Spleen (tissue), 7 donors: Measurements from ENCODE around the gene SEC24D.

Experiments used
- POLR2A ChIP-seq, 3 donors: fragments of 450-650 bp; IDR thresholded peaks; one replicate each; pipeline ENCODE4 v1.5.1; 2017; ENCODE audit warnings: antibody characterized with exemption in 3 of 3, mild to moderate bottlenecking in 1 of 3
- POLR2AphosphoS5 ChIP-seq, 3 donors: sonication (generic); formaldehyde crosslinking; IDR thresholded peaks; one replicate each; pipeline ENCODE4 v1.5.1; 2017; ENCODE audit warnings: antibody characterized with exemption in 3 of 3
- TF ChIP-seq, protein P1 (sequence below), 11 experiments: fragments of 200-600 bp in 7 of 11; fragments of 450-650 bp in 4 of 11; sonication (generic) in 4 of 11; IDR thresholded peaks in 8 of 11; conservative IDR thresholded peaks in 3 of 11; 1 replicate in 7 of 11; 2 replicates in 4 of 11; pipeline versions ENCODE4 v1.4.0 to v1.8.0; 2016 to 2021; ENCODE audit warnings: antibody characterized with exemption in 11 of 11, inconsistent platforms in 4 of 11, mild to moderate bottlenecking in 1 of 11
- donor health status: DM: no; HTN: no; CAD: no; lungs with moderate emphysema.
- donor health status: DM: no; HTN: no; CAD: no.
- donor health status: DM: no; HTN: no; CAD: no.

DNA sequence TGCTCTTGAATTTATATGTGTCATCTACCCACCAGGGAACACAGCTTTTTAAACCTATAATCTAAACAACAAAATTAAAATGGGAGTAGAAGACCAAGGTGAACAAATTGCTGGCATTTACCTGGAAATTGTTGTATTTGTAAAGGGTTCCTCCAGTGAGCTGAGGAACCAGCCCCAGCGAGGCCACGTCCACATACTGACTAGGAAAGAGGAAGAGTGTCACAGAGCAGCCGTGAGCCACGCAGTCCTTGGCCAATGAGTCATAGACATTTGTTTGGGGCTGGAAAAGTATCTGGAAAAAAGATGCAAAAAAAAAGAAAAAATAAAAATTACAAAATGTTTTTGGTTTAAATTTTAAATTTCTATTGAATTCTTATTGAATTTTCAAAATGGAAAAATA lies 92.1 kb downstream of the SEC24D start:
- TF ChIP-seq, protein P1, sequence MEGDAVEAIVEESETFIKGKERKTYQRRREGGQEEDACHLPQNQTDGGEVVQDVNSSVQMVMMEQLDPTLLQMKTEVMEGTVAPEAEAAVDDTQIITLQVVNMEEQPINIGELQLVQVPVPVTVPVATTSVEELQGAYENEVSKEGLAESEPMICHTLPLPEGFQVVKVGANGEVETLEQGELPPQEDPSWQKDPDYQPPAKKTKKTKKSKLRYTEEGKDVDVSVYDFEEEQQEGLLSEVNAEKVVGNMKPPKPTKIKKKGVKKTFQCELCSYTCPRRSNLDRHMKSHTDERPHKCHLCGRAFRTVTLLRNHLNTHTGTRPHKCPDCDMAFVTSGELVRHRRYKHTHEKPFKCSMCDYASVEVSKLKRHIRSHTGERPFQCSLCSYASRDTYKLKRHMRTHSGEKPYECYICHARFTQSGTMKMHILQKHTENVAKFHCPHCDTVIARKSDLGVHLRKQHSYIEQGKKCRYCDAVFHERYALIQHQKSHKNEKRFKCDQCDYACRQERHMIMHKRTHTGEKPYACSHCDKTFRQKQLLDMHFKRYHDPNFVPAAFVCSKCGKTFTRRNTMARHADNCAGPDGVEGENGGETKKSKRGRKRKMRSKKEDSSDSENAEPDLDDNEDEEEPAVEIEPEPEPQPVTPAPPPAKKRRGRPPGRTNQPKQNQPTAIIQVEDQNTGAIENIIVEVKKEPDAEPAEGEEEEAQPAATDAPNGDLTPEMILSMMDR (IDR thresholded peaks at IDR 0.05 in 8 of 11, conservative IDR thresholded peaks at IDR 0.05 in 3 of 11): no peak
- TF ChIP-seq POLR2A (IDR thresholded peaks at IDR 0.05) (no peak), POLR2AphosphoS5 (IDR thresholded peaks at IDR 0.05) (no peak)
